Fibroblast of peridontal ligament (primary cell): ENCODE measurements around the gene TTLL1.

ENCODE experiments used
- DNase-seq: peaks from one replicate; pipeline ENCODE4 v3.0.0-alpha.2; 2010; ENCODE audit errors: extremely low read depth

The TTLL1 gene

DNA sequence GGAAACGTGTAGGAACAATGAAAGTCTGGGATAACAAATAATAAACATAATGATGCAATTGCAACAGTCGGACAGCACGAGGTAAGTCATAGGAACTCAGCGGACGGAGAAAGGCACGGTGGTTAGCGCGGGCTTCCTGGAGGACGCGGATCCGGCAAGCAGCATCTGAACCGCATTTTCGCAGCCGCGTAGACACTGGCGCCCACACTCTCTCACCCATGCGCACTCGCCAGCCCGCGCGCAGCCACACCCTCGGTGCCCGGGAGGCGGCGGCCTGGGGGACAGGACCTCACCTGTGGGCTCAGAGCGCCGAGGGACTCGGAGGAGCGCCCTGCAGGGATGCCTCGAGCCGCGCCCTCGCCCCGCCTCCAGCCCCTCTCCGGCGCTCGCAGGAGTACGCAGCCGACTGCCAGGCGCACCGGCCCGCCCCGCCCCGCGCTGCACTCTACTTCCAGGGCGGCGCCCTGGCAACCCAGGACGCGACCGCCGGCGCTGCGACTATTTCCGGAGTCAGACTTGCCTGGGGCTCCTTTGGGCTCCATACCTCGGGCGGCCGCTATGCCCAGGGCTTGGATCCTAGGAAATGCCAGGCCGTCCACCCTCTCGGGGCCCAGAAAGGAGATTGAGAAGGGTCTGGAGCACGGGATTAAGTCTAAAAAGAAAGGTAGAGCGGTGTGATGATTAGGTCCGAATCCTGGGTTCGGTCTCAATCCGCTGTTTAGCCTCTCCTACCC is at the start of gene TTLL1:
TSS of gene TTLL1 (minus strand) at position 408 of the 734 bp plus-strand sequence. CDS start 13,805 bp downstream, outside the sequence.
- DNase-seq: peak; percentile 72

DNA sequence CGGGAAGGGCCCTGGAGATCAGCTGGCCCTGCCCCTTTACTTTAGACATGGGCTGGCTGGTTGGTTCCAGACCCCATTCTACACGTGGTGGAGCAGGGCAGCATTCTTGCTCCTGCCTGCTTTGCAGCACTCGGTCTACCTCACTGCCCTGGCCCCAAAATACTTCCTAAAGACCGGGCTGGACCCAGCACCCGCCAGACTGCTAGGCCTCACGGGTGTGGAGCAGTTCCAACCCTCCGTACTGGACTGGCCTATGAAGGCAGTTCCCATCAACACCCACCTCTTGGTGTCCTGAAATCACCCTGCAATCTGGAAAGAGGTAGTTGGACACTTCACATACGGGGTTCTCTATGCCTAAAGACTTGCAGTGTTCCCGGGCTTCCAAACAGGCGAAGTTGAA is 47.6 kb upstream of the TTLL1 start:
- DNase-seq: no peak

DNA sequence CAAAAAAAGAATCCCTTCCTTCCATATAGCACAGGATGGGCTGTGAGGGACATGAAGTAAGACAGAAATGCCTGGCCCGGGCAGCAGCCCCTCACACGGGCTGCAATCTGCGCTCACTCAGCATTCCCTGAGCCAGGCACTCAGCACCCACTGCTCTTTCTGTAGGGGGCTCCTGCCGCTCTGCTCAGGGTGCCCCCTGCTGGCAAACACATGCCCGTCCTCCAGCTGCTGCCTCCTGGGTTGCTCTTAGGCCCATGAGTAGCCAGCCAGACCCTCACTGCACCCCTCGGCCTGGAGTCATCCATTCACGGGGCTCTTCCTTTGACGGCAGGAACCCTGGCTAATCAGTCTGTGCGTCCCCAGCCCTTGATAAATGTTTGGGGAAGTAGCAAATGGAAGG is 47.1 kb upstream of the TTLL1 start:
- DNase-seq: peak; percentile 8

DNA sequence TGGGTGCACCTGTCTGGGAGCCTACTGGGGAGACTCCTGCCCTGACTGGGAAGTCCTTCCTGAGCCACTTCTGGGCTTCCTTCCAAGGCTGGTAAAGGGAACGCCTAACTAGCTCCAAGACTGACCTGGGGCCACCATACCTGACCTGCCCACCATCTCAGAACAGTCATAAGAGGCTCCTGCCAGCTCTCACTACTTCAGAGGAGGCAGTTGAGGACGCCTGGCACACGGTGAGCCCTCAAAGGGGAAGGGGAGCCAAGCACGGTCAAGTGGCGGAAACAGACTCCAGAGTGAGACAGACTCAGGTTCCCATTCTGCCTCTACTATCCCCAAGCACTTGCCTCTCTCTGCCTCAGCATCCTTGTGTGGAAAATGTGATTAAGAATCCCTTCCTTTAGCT is 46.4 kb upstream of the TTLL1 start:
- no peak for DNase-seq

DNA sequence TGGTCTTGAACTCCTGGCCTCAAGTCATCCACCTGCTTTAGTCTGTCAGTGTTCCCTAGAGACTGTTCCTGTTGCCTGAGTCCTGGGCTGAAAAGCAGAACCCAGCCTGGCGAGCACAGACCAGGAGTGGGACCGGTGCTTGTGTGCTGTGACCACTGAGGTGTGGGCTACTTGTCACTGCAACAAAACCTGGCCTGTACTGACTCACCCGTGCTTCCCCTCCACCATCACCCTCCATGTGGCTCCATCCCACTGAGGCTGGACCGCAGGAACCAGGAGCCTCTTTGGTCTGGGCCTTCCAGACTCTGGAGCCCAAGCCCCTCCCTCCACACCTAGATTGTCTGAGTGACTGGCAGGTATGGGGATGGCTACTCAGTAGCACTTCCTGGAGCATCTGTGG is 45.4 kb upstream of the TTLL1 start:
- DNase-seq: no peak

DNA sequence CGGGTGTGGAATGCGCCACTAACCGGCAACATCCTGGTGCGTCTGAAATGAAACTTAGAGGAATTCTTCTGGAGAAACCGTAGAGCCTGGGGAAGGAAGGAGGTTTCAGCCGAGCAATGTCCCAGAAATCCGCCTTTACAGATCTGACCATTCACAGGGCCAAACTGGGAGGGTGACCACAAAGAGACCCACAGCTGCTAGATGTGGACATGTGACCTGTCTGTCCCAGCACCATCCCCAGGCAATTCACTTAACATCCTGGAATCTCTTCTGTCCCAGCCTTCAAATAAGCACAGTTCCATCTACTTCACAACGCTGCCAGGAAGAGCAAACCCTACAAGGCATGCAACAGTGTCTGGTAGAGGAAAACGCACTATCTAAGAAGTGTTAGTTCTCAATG is 44.2 kb upstream of the TTLL1 start:
- DNase-seq: no peak

DNA sequence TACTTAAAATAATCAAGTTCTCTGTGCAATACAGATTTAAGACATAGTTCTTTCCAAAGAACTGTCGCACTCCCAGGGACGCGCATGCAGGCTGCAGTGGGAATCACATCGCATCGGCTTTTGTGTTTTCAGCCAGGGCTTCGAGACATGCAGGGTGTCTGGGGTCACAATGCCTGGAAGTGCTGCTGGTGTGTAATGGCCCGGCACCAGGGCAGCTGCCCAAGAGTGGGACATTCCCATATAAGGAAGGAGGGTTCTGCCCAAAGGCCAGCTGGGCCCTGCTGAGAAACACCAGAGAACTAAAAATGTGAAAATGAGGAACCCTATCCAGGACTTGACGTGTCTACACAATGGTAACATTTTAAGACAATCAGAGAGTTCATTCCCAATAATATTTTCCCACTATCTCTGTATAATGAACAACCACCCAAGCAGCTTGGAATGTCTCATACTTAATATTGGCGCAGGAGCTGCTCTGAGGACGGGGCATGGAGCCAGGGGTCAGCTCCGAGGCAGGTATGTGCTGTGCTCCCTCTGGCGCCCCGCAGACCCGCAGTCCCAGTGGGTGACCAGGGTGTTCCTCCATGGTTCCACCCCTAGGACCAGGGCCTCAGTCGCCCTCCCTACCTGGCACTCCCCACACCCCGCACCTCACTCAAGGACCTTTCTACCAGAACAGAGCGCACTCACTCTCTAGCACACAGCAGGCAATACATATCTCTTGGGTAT is 42.7 kb upstream of the TTLL1 start:
- DNase-seq: no peak

DNA sequence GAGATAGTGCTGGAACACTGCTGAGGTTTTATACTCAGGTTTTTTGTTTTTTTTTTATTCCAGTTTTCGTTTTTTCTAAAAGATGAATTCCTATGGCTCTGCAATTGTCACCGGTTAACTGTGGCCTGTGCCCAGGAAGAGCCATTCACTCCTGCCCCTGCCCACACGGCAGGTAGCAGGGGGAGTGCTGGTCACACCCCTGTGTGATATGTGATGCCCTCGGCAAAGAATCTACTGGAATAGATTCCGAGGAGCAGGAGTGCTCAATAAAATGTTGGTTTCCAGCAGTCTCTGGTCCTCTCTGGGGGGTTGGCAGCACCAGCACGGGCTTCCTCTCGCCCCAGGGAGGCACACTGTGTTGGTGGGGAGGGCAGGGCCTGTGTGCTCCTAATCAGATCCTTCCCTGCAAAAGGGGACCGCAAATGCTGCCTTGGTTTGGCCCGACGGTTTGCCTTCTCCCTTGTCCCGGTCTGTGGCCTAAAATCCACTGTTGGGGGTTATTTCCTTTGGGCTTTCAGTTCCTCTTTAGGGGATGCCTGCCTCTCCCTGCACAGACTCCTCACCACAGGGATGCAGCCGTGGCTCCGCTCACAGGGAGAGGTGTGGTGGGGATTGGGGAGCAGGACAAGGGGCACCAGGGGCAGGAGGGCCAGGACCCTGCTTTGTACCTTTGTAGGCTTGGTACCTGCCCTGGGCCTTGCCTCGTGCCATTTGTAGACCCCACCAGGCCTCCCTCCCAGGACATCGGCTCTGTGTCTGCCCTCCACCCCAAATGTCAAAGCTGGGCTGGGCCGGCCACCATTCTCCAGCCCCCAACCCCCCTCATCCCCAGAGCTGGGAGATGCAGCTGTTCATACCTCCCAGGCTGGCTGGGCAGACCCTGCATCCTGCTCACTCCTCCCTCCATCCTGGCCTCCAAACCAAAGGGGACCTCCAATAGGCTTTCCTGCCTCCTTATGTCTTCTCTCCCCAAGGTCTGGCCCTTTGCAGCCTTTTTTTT is 40.5 kb upstream of the TTLL1 start:
- no peak for DNase-seq

DNA sequence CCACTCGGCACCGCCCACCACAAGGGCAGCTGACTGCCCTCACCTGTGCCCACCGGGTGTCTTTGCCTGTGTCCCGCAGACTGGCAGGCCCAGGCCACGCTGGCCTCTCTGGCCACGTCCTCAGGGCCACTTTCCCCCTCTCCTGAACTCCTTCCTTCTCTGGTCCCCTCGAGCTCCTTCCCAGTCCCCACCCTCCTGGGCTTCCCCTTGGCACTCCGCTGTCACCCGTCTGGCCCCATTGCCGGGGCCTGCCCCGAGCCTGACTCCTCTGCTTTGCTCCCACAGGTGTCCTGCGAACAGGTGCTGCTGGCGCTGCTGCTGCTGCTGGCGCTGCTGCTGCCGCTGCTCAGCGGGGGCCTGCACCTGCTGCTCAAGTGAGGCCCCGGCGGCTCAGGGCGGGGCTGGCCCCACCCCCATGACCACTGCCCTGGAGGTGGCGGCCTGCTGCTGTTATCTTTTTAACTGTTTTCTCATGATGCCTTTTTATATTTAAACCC is 39.8 kb upstream of the TTLL1 start:
- DNase-seq: no peak

DNA sequence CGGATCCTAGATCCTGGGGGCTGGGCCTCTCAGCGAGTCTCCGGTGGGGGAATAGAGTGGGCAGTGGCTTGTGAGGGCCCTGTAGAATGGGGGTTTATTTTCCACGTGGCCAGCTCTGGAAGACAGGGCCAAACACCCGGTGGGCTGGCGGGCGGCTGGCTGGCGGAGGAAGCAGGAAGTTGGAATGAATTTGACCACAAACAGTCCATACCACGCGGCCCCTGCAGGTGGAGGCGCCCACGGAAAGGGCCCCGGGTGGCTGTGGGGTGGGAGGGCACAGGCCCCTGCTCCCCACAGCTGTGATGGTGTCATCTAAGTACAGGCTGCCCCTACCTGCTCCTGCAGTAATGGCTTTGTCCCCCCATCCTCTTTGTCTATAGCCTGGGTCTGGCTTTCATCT is 38.9 kb upstream of the TTLL1 start:
- DNase-seq: no peak

DNA sequence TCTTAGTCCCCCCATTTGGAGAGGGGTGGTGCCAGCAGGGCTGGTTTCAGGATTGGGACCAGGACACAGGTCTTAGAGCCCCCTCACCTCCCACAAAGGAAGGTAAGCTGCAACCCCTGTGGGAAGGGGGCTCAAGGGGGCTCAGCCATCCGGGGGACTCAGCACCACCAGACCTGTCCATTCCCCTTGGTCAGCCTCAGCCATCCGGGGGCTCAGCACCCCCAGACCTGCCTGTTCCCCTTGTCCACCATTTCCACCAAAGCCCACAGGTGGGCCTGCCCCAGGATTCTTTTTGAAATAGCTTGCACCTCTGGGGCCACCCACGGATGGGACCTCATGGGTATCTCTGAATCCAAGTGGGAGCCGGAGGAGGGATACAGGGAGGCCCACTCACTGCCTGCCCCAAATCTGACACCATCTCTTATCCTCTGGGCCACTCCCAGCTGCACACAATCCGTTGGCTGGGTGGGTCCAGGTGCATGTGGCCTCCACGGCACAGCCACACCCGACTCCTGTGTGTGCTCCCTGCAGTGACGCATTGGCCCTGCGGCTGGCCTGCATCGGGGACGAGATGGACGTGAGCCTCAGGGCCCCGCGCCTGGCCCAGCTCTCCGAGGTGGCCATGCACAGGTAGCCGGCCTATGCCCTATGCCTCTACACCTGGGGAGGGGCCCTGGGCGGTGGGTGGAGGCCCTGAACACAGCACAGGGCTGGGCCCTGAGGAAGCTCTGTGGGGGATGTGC is 38.1 kb upstream of the TTLL1 start:
- DNase-seq: no peak

DNA sequence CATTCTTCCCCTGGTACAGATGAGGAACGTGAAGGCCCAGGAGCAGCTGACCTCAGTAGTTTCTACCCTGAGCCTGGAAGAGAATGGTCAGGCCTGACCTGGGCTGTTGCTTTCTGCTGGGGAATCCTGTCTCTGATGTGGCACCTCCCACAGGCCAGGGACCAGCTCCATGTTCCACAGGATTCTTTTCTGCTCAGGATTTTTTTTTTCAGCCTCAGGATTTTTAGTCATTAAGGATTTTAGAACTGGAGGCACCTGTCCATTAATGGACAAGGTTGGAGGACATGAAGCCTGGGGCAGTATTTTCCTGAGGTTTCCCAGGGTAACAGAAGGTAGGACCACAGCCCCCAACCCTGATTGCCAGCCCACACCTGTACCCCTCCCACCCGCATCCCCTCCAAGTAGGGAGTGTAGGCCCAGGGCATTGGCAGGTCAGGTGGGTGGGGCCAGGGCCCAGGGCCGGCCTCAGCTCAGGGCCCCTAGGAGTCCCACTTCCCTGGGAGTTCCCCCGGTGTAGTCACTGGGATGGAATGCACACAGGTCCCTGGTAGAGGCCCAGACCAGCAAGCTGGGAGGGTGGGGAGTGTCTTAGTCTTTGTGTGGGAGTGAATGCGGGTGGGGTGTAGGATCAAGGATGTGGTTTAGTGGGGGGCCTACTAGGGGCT is 37.4 kb upstream of the TTLL1 start:
- DNase-seq: peak; percentile 30

DNA sequence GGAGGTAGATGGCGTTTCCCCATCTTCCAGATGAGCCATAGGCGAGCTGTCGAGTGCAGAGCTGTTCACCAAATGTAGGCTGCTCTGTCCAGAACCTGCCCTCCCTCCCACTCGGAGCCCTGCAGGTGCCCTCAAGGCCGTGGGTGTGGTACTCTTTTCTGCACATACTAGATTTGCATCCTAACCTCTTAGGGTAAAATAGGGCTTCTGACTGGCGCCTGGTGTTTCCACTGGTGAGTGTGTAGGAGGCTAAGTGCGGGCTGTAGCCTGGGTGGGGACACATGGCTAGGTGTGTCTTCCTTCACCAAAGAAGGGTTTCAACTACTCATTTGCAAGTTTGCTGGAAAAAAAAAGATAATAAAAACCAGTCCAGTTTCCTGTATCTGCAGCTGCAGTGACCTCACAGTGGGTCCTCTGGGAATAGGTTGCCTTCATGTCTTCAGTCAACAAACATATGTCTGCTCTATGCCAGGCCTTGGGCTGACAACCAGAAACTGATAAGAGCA is 29.8 kb upstream of the TTLL1 start:
- DNase-seq: peak; percentile 15

DNA sequence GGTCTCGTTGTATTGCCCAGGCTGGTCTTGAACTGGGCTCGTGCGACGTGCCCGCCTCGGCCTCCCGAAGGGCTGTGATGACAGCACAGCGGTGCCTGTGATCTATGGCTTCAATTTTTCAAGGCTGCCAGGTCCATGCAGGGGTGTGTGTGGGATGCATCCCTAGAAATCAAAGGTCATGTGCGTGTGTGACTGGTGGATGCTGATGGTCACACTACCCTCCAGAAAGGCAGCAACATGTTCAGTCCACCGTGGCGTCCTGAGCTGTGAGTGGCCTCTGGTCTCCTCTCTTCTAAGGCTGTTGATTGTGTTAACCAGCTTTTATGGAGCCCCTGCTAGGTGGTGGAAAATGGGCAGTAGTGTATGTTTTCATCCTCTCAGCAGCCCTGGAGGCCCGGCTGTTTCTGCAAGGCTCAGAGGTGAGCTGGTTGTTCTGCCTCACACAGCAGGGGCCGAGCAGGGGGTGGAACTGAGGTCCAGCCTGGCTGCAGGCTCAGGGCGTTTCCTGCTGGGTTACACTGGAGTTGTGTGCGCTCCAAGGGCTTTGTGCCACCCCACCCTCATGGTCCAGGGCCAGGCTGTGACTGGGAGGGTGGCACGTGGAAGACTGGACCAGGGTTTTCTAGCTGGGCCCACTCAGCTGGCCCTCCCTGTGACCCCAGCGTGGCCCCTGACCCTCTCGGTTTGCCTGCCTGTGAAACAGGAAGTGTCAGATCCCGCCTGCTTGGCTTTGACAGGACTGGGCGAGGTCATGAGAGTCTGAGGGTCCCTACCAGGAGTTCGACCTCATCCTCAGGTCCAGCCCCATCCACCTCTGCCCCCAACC is 29.0 kb upstream of the TTLL1 start:
- no peak for DNase-seq

DNA sequence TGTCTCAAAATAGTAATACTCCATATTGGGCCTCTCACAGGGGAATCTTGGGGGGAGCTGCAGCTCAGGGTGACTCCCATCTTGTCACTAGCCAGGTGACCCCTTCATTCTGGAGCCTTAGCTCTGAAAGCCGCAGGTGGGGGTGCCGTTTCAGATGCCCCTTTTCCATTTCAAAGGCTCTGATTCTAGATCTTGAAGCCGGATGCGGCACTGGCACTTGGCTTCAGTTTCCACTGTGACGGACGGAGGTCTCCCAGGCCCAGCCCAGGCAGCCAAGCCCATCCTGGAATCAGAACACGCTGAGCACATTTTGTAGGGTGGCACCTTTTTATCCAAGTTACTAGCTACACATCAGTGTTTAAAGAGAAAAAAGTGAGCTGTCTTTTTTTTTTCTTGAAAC is 27.7 kb upstream of the TTLL1 start:
- no peak for DNase-seq

DNA sequence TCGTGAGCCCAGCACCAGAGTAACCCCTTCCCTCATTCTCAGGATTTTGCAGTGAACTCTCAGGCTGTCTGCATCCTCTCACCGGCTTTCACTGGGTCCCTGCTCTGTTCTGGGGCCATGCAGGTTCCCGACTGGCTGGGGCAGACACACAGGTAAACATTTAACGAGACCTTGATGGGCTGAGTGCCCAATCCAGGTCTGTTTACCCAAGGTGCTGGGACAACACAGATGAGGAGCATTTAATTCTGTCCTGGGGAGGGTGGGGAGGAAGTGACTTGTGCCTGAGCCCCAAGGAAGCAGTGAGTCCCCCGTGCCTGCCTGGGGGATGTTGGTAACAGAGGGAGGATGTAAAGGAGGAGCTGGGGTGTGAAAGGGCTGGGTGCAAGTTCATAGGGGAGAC is 25.8 kb upstream of the TTLL1 start:
- no peak for DNase-seq

DNA sequence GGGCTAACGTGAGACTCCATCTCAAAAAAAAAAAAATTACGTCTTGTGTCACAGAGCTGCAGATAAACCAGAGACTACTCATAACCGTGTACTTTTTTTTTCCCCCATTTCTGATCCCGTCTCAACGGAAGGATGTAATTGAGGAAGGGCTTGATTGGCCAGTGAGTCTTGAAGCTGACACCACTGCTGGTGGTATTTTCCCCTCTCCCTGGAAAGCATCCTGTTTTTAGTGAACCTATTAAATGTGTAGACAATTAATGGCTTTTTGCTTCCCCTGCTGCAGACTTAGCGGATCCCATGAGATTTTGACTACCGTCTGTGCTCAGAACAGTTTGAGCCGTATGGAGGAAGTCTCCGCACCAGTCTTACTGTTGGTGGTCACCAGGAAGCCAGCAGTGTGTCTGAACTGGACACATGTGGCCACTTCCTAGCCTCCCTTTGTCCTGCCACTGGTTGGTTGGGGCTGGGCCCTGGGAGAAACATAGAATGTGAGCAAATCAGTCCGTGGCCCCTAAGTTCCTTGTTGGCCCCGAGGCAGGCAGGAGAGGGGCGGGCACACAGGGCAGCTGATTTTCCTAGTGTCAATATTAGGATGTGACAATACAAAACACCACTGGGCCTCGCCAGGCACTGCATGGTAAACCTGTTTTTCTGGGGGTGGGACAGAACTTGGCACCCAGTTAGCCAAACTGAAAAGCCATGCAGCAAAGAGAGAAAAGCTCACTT is 24.5 kb upstream of the TTLL1 start:
- DNase-seq: no peak

DNA sequence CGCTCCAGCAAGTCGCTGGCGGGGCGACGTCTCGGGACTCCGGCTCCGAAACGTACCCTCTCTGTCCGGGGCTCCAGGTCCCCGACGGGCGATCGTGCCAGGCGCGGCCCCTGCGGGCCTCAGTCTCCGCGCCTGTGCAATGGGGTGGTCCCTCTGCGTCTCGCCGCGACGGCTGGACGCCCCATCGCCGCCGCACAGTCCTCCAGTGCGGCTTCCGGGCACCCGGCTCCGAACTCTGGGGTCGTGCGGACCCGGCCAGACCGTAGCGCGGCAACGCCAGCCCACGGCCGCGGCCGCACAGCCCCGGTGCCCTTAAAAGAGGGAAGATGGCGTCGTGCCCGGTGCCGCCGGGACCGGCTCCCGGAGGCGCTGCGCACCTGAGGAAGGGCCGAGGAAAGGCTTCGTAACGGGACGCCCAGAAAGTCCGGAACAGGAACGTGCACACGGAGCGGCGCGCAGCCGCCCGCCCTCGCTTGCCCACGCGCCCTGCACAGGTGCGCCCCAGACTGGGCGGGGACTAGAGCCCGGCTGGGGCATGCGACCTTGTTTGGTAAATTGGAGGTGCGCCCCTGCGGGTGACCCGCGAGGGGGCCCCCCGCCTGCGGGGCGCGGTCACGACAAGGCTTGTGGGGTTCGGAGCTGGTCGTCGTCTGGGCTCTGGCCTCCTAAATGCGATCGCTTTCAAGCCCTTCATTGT is 21.9 kb upstream of the TTLL1 start:
- no peak for DNase-seq
